SK-N-SH (cell line): ENCODE results near the gene ETV3. TPM values are rescaled to one million over a fixed set of nuclear protein-coding genes. Genes with fewer than 3 reads are reported as not detected.

Experiments
- CTCF ChIA-PET: fragments of 300-600, 350-600 bp; formaldehyde crosslinking; extraction: SDS; loops from one replicate; lab custom pipeline; 2021; lab: Yijun Ruan, JAX
- POLR2A ChIA-PET: fragments of 350-600 bp; sonication (Branson Sonifier 250); formaldehyde crosslinking; extraction: SDS; loops from one replicate; lab custom pipeline; 2020; ENCODE audit warnings: antibody characterized with exemption, inconsistent platforms; lab: Yijun Ruan, JAX
- DNase-seq: peaks from one replicate; pipeline ENCODE4 v3.0.0; 2012
- H2AFZ ChIP-seq: fragments of 200-600 bp; sonication (generic); 2 replicates; pipeline ENCODE4 v1.8.1; 2016; ENCODE audit warnings: antibody characterized with exemption, mild to moderate bottlenecking, low read depth
- H3F3A ChIP-seq: fragments of 200-600 bp; sonication (generic); replicated peaks from 2 replicates; pipeline ENCODE3; 2016; ENCODE audit warnings: antibody characterized with exemption, mild to moderate bottlenecking; ENCODE audit not compliant: insufficient read depth
- H3K27ac ChIP-seq, 2 experiments: fragments of 200-500 bp in 1 of 2; fragments of 200-600 bp in 1 of 2; sonication (Bioruptor generic) in 1 of 2; sonication (generic), shearing (Covaris generic) in 1 of 2; 2 replicates each; pipeline versions ENCODE4 v1.5.1 to v1.6.1; 2014 to 2016; ENCODE audit warnings: low read depth in 2 of 2, inconsistent platforms in 1 of 2, low read length in 1 of 2, mild to moderate bottlenecking in 1 of 2, mixed read lengths in 1 of 2
- H3K27me3 ChIP-seq: fragments of 200-600 bp; sonication (generic), shearing (Covaris generic); 2 replicates; pipeline ENCODE4 v1.6.1; 2016; ENCODE audit warnings: mixed run types; ENCODE audit not compliant: insufficient read depth
- H3K36me3 ChIP-seq, 2 experiments: fragments of 200-500 bp in 1 of 2; fragments of 200-600 bp in 1 of 2; sonication (Bioruptor generic) in 1 of 2; sonication (generic) in 1 of 2; replicated peaks in 1 of 2; 2 replicates each; pipeline versions ENCODE3 to v1.5.1; 2014 to 2016; ENCODE audit warnings: low read length in 1 of 2, mild to moderate bottlenecking in 1 of 2; ENCODE audit not compliant: insufficient read depth in 2 of 2, control insufficient read depth in 1 of 2
- H3K4me1 ChIP-seq, 2 experiments: fragments of 200-500 bp in 1 of 2; fragments of 200-600 bp in 1 of 2; sonication (Bioruptor generic) in 1 of 2; sonication (generic), shearing (Covaris generic) in 1 of 2; 2 replicates each; pipeline versions ENCODE4 v1.5.1 to v1.6.1; 2014 to 2016; ENCODE audit warnings: low read depth in 1 of 2, low read length in 1 of 2, mixed run types in 1 of 2; ENCODE audit not compliant: insufficient read depth in 2 of 2, control insufficient read depth in 1 of 2
- H3K4me2 ChIP-seq: fragments of 200-600 bp; sonication (generic), shearing (Covaris generic); 2 replicates; pipeline ENCODE4 v1.6.1; 2017; ENCODE audit warnings: mixed run types
- H3K4me3 ChIP-seq, 2 experiments: fragments of 200-500 bp in 1 of 2; fragments of 200-600 bp in 1 of 2; sonication (Bioruptor generic) in 1 of 2; sonication (generic), shearing (Covaris generic) in 1 of 2; 2 replicates each; pipeline versions ENCODE4 v1.5.1 to v1.8.1; 2014 to 2016; ENCODE audit warnings: low read depth in 2 of 2, inconsistent platforms in 1 of 2, low read length in 1 of 2, mild to moderate bottlenecking in 1 of 2, mixed read lengths in 1 of 2, moderate library complexity in 1 of 2
- H3K79me2 ChIP-seq: fragments of 200-600 bp; sonication (generic); 2 replicates; pipeline ENCODE4 v1.8.1; 2017; ENCODE audit warnings: mild to moderate bottlenecking; ENCODE audit not compliant: insufficient read depth
- H3K9ac ChIP-seq: fragments of 200-600 bp; sonication (generic); 2 replicates; pipeline ENCODE4 v1.6.1; 2017; ENCODE audit warnings: mixed run types
- H3K9me2 ChIP-seq: fragments of 200-600 bp; sonication (generic); 2 replicates; pipeline ENCODE4 v1.6.1; 2017; ENCODE audit warnings: mixed run types
- H3K9me3 ChIP-seq: fragments of 200-600 bp; sonication (generic); 2 replicates; pipeline ENCODE4 v1.6.1; 2017; ENCODE audit warnings: mixed run types, mild to moderate bottlenecking, moderate library complexity
- H4K20me1 ChIP-seq: fragments of 200-600 bp; sonication (generic); 2 replicates; pipeline ENCODE4 v1.6.1; 2017; ENCODE audit warnings: mild to moderate bottlenecking, mixed run types; ENCODE audit not compliant: insufficient read depth
- ELF1 ChIP-seq: IDR thresholded peaks from 2 replicates; pipeline ENCODE4 v1.4.0; 2012
- EP300 ChIP-seq, 2 experiments: IDR thresholded peaks; 2 replicates each; pipeline versions ENCODE4 v1.4.0 to v1.6.1; 2012; ENCODE audit warnings: borderline replicate concordance in 1 of 2, low read depth in 1 of 2, low read length in 1 of 2
- EZH2phosphoT487 ChIP-seq: fragments of 200-600 bp; sonication (generic); IDR thresholded peaks from 2 replicates; pipeline ENCODE4 v1.6.1; 2017; ENCODE audit warnings: low read depth, mixed run types, mild to moderate bottlenecking, antibody characterized with exemption, moderate library complexity, borderline replicate concordance
- FOSL2 ChIP-seq: IDR thresholded peaks from 2 replicates; pipeline ENCODE4 v1.4.0; 2012; ENCODE audit warnings: low read depth, mild to moderate bottlenecking, moderate library complexity, borderline replicate concordance
- FOXJ3 ChIP-seq: sonication (generic); formaldehyde crosslinking; IDR thresholded peaks from 2 replicates; pipeline ENCODE4 v1.5.1; 2020; ENCODE audit warnings: mild to moderate bottlenecking, missing genetic modification reagents
- GABPA ChIP-seq: IDR thresholded peaks from 2 replicates; pipeline ENCODE4 v1.4.0; 2012; ENCODE audit warnings: low read depth, mild to moderate bottlenecking
- MXI1 ChIP-seq: IDR thresholded peaks from 2 replicates; pipeline ENCODE4 v1.6.1; 2012; ENCODE audit warnings: mild to moderate bottlenecking, low read depth, low read length, improper control_type of control experiment
- NFIC ChIP-seq: IDR thresholded peaks from 2 replicates; pipeline ENCODE4 v1.4.0; 2012; ENCODE audit warnings: borderline replicate concordance
- RAD21 ChIP-seq: IDR thresholded peaks from 2 replicates; pipeline ENCODE4 v1.6.1; 2012; ENCODE audit warnings: mild to moderate bottlenecking, low read length
- TEAD4 ChIP-seq: IDR thresholded peaks from 2 replicates; pipeline ENCODE4 v1.4.0; 2012; ENCODE audit warnings: mild to moderate bottlenecking, borderline replicate concordance; ENCODE audit not compliant: insufficient read depth
- YY1 ChIP-seq: IDR thresholded peaks from 2 replicates; pipeline ENCODE4 v1.4.0; 2012; ENCODE audit warnings: low read depth, mild to moderate bottlenecking
- WGBS: methylation state at CpG from one replicate; pipeline ENCODE4 v1.1.6; 2017; ENCODE audit warnings: low lambda C conversion rate; 5-methylcytosine and 5-hydroxymethylcytosine counted together
- polyA plus RNA-seq, 3 experiments: library from polyadenylated mRNA; depleted of rRNA; stranded (reverse); fragments of >200 nt; gene quantifications; 2 replicates each; pipeline ENCODE4 v1.2.3, GENCODE V29; 2012
- TF ChIP-seq, protein P1 (sequence below): IDR thresholded peaks from 2 replicates; pipeline ENCODE4 v1.4.0; 2012; ENCODE audit warnings: low read depth, borderline replicate concordance
- TF ChIP-seq, protein P2 (sequence below): IDR thresholded peaks from 2 replicates; pipeline ENCODE4; 2012
- TF ChIP-seq, protein P3 (sequence below): fragments of 150-350 bp; IDR thresholded peaks from 2 replicates; pipeline ENCODE4 v1.6.1; 2017; ENCODE audit warnings: antibody characterized with exemption, low read length, low read depth, borderline replicate concordance

The ETV3 gene
- polyA plus RNA-seq, 1 of the 3 experiments (the other 2 are of a cell fraction) = 5.4 TPM

DNA sequence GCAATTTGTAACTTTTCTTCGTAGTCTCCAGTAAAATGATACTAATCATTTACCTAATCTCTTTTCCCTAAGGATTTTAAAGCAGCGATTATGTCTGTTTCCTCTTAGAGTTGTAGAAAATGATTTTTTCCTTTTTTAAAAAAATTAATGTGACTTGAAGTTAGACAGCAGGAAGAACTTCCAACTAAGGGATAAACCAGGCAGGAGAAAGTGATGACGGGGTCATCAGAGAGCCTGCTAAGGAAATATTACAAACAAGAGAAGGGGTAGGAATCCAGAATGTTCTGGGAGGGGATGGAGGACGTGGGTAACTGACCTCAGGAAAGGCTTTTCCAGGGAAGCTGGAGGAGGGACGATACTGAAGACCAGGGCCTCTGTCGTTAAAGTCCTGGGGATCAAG is 29.7 kb downstream of the ETV3 start:
- H3K27ac ChIP-seq = no peak overlapping the region
- H3K36me3 ChIP-seq = no peaks in the 10 kb centered on the region
- ChIA-PET CTCF (interaction anchor here (0.6 to 2.8 kb wide), 4 partner anchors 19 to 63 kb away, joined by 3 to 24 read pairs (median 4); no protein-coding TSS in a partner anchor), POLR2A (interaction anchor here (0.6 to 0.7 kb wide), 2 partner anchors 9 to 171 kb away, joined by 3 to 4 read pairs; no protein-coding TSS in a partner anchor)
- no peaks in the 10 kb centered on the region for H3F3A ChIP-seq
- H3K4me2 ChIP-seq = no peak overlapping the region
- H3K9me3 ChIP-seq = no peaks in the 10 kb centered on the region
- no peak overlapping the region for H3K9ac ChIP-seq
- H3K4me1 ChIP-seq = peaks cover 0 to 17% of the 10 kb centered on the region in 2 experiments; a peak in 1 of 4 replicates
- DNase-seq = no peak
- 49% methylated on average over 6 of the region's 6 CpGs for WGBS
- TF ChIP-seq MXI1 (no peak), EZH2phosphoT487 (no peak), ELF1 (no peak), FOXJ3 (no peak), YY1 (no peak), GABPA (no peak), TEAD4 (no peak), NFIC (no peak), EP300 (IDR thresholded peaks at IDR 0.05; ENCODE audit: borderline replicate concordance in 1 of 2, low read depth in 1 of 2, low read length in 1 of 2) (no peak)
- TF ChIP-seq, protein P1, sequence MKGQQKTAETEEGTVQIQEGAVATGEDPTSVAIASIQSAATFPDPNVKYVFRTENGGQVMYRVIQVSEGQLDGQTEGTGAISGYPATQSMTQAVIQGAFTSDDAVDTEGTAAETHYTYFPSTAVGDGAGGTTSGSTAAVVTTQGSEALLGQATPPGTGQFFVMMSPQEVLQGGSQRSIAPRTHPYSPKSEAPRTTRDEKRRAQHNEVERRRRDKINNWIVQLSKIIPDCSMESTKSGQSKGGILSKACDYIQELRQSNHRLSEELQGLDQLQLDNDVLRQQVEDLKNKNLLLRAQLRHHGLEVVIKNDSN = no peak
- TF ChIP-seq, protein P2, sequence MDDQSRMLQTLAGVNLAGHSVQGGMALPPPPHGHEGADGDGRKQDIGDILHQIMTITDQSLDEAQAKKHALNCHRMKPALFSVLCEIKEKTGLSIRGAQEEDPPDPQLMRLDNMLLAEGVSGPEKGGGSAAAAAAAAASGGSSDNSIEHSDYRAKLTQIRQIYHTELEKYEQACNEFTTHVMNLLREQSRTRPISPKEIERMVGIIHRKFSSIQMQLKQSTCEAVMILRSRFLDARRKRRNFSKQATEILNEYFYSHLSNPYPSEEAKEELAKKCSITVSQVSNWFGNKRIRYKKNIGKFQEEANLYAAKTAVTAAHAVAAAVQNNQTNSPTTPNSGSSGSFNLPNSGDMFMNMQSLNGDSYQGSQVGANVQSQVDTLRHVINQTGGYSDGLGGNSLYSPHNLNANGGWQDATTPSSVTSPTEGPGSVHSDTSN = no peak
- TF ChIP-seq, protein P3, sequence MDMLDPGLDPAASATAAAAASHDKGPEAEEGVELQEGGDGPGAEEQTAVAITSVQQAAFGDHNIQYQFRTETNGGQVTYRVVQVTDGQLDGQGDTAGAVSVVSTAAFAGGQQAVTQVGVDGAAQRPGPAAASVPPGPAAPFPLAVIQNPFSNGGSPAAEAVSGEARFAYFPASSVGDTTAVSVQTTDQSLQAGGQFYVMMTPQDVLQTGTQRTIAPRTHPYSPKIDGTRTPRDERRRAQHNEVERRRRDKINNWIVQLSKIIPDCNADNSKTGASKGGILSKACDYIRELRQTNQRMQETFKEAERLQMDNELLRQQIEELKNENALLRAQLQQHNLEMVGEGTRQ = no peak
- TF ChIP-seq, all 33 proteins: peak for 0
- H3K9me2 ChIP-seq = no peaks in the 10 kb centered on the region
- no peak overlapping the region for H2AFZ ChIP-seq
- no peaks in the 10 kb centered on the region for H3K79me2 ChIP-seq
- H3K4me3 ChIP-seq = no peak overlapping the region
- no peaks in the 10 kb centered on the region for H4K20me1 ChIP-seq
- no peaks in the 10 kb centered on the region for H3K27me3 ChIP-seq

DNA sequence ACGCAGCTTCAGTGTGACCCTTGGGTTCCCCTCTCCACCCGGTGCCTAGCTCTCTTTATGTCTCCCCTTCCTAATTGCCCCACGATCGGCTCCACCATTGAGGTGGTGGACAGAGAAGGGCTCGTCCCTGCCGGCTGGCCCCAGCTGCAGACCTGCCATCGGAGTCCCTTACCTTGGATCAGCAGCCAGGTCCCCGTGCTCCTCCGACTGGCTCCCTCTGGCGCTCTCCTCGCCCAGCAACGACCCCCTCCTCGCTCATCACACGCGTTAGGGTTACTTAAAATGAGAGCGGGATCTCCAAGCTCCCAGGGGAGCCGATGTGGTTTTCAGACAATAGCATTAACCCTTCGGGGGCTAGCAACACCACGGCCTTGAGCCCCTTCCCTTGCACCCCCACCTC is 30.5 kb downstream of the ETV3 start:
- H3K79me2 ChIP-seq = no peaks in the 10 kb centered on the region
- H2AFZ ChIP-seq = no peak overlapping the region
- no peak overlapping the region for H3K4me2 ChIP-seq
- no peaks in the 10 kb centered on the region for H3K36me3 ChIP-seq
- H3K9me2 ChIP-seq = no peaks in the 10 kb centered on the region
- 52% methylated on average over 18 of the region's 19 CpGs for WGBS
- DNase-seq = no peak
- H3K4me3 ChIP-seq = no peak overlapping the region
- no peaks in the 10 kb centered on the region for H3K9me3 ChIP-seq
- peaks cover 0 to 17% of the 10 kb centered on the region in 2 experiments; a peak in 1 of 4 replicates for H3K4me1 ChIP-seq
- no peaks in the 10 kb centered on the region for H4K20me1 ChIP-seq
- no peak overlapping the region for H3K9ac ChIP-seq
- H3K27me3 ChIP-seq = no peaks in the 10 kb centered on the region
- no peak overlapping the region for H3K27ac ChIP-seq
- no peak for TF ChIP-seq FOSL2
- TF ChIP-seq FOXJ3 = no peak
- TF ChIP-seq RAD21 = no peak
- TF ChIP-seq EZH2phosphoT487 = no peak
- TF ChIP-seq, all 33 proteins: peak for 0
- no peaks in the 10 kb centered on the region for H3F3A ChIP-seq
- ChIA-PET POLR2A (no interaction called here), CTCF (interaction anchor here (0.8 to 1.3 kb wide), 6 partner anchors 17 to 57 kb away, joined by 3 to 6 read pairs (median 4); no protein-coding TSS in a partner anchor)
